T47D (cell line): ENCODE results near the gene MRPL43.
A peak's percentile ranks its signal among the peaks of the same experiment; 100 is the strongest.
"Not testable (repeated sequence)": the region's sequence is repeated elsewhere in the genome, so short reads cannot be mapped to it uniquely, and the experiment has no call there.

Experiments used
- DNase-seq, 2 experiments: peaks; one replicate each; pipeline versions ENCODE4 v3.0.0 to v3.0.0-alpha.2; 2011 to 2012; ENCODE audit warnings: low read depth in 1 of 2, low spot score in 1 of 2
- JUND ChIP-seq: IDR thresholded peaks from 2 replicates; pipeline ENCODE4 v1.6.1; 2012; ENCODE audit warnings: low read depth
- in situ Hi-C: cut with HindIII; loops from 2 replicates; pipeline ENCODE4 v1.10.0; 2016; ENCODE audit warnings: low sequenced_read_pairs, low pct_unique_long_range_greater_than_20kb

Gene MRPL43

GRCh38 chr10:100982916-100983830 lies 4.1 kb downstream of the MRPL43 start:
- in situ Hi-C loops: no loop called here
- no peak for DNase-seq
- TF ChIP-seq JUND: no peak

GRCh38 chr10:100981178-100981772 lies 6.0 kb downstream of the MRPL43 start:
- TF ChIP-seq JUND: no peak
- in situ Hi-C loops: no loop called here
- DNase-seq: no peak

GRCh38 chr10:100980711-100981110 lies 6.6 kb downstream of the MRPL43 start:
- in situ Hi-C loops: no loop called here
- DNase-seq: no peak
- no peak for TF ChIP-seq JUND

- no peak for DNase-seq
- in situ Hi-C loops: no loop called here
- TF ChIP-seq JUND: no peak
Observed at GRCh38 chr10:100980311-100980710, 7.0 kb downstream of the MRPL43 start.

- TF ChIP-seq JUND: no peak
- no peak for DNase-seq
- in situ Hi-C loops: no loop called here
Observed at GRCh38 chr10:100979791-100980272, 7.5 kb downstream of the MRPL43 start.

- DNase-seq: no peak
- no peak for TF ChIP-seq JUND
- in situ Hi-C loops: no loop called here
Observed at GRCh38 chr10:100978901-100979195, 8.4 kb downstream of the MRPL43 start.

GRCh38 chr10:100978121-100978900 lies 9.0 kb downstream of the MRPL43 start:
- in situ Hi-C loops: no loop called here

GRCh38 chr10:100977436-100977835 lies 9.9 kb downstream of the MRPL43 start:
- TF ChIP-seq JUND: no peak
- no peak for DNase-seq
- in situ Hi-C loops: no loop called here

More at GRCh38 chr10:100978121-100978900, 9.0 kb downstream of the MRPL43 start:
- no peak for DNase-seq
- no peak for TF ChIP-seq JUND

GRCh38 chr10:100976906-100977305 lies 10.4 kb downstream of the MRPL43 start:
- no peak for TF ChIP-seq JUND
- DNase-seq: peak in 1 of 2 experiments; percentile 69
- in situ Hi-C loops: no loop called here

GRCh38 chr10:100975397-100975796 lies 11.9 kb downstream of the MRPL43 start:
- peak in 1 of 2 experiments; percentile 80 for DNase-seq
- in situ Hi-C loops: not testable (repeated sequence)

GRCh38 chr10:100972904-100973535 lies 14.3 kb downstream of the MRPL43 start:
- in situ Hi-C loops: no loop called here
- DNase-seq: no peak
- TF ChIP-seq JUND: no peak

GRCh38 chr10:100972115-100972903 lies 15.0 kb downstream of the MRPL43 start:
- no peak for DNase-seq
- in situ Hi-C loops: no loop called here
- no peak for TF ChIP-seq JUND
